GM13976 (cell line): ENCODE data around the gene CEP68.

ENCODE experiments used
- DNase-seq: peaks from one replicate; pipeline ENCODE4 v3.0.0; 2012; ENCODE audit warnings: low spot score
- in situ Hi-C: fragments of 300-500 bp; cut with MboI; formaldehyde crosslinking; loops from one replicate; pipeline ENCODE4 v1.12.0; 2022; ENCODE audit warnings: low sequenced_read_pairs, mixed read lengths, inconsistent platforms; ENCODE audit not compliant: unreplicated experiment
- TF ChIP-seq, protein P1 (sequence below): IDR thresholded peaks from 2 replicates; pipeline ENCODE4 v1.5.1; 2012; ENCODE audit warnings: borderline replicate concordance, mild to moderate bottlenecking; ENCODE audit not compliant: insufficient read depth; ENCODE audit errors: extremely low read depth, missing control alignments, control extremely low read depth

CEP68 gene

GRCh38 chr2:65134158-65134557 is 77.9 kb downstream of the CEP68 start:
- no peak for DNase-seq
- TF ChIP-seq, protein P1, sequence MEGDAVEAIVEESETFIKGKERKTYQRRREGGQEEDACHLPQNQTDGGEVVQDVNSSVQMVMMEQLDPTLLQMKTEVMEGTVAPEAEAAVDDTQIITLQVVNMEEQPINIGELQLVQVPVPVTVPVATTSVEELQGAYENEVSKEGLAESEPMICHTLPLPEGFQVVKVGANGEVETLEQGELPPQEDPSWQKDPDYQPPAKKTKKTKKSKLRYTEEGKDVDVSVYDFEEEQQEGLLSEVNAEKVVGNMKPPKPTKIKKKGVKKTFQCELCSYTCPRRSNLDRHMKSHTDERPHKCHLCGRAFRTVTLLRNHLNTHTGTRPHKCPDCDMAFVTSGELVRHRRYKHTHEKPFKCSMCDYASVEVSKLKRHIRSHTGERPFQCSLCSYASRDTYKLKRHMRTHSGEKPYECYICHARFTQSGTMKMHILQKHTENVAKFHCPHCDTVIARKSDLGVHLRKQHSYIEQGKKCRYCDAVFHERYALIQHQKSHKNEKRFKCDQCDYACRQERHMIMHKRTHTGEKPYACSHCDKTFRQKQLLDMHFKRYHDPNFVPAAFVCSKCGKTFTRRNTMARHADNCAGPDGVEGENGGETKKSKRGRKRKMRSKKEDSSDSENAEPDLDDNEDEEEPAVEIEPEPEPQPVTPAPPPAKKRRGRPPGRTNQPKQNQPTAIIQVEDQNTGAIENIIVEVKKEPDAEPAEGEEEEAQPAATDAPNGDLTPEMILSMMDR, result no peak
- in situ Hi-C loops, result no loop called here

- in situ Hi-C loops, result no loop called here
- TF ChIP-seq, protein P1, result no peak
- no peak for DNase-seq
These were observed 80.0 kb downstream of the CEP68 start for GRCh38 chr2:65136253-65136652.
